Skeletal muscle tissue (tissue), 4 donors: ENCODE data around the gene KCNQ5. TPM values are rescaled to one million over a fixed set of nuclear protein-coding genes. Genes with fewer than 3 reads are reported as not detected.

Source experiments
- H3K27ac ChIP-seq: one replicate; pipeline ENCODE4 v1.7.0; 2013; ENCODE audit warnings: mild to moderate bottlenecking, low read depth, low read length, inconsistent platforms
- H3K27me3 ChIP-seq, 3 donors: one replicate each; pipeline ENCODE4 v1.7.0; 2013; ENCODE audit warnings: low read length in 3 of 3; ENCODE audit not compliant: control insufficient read depth in 3 of 3, insufficient read depth in 3 of 3
- H3K36me3 ChIP-seq, 3 donors: one replicate each; pipeline ENCODE4 v1.7.0; 2013; ENCODE audit warnings: low read length in 3 of 3; ENCODE audit not compliant: control insufficient read depth in 3 of 3, insufficient read depth in 3 of 3
- H3K4me1 ChIP-seq, 3 donors: one replicate each; pipeline ENCODE4 v1.7.0; 2013; ENCODE audit warnings: low read length in 3 of 3, mild to moderate bottlenecking in 3 of 3; ENCODE audit not compliant: control insufficient read depth in 3 of 3, insufficient read depth in 3 of 3
- H3K4me3 ChIP-seq, 3 donors: one replicate each; pipeline ENCODE4 v1.7.0; 2013; ENCODE audit warnings: low read length in 3 of 3
- H3K9ac ChIP-seq, 3 donors: one replicate each; pipeline ENCODE4 v1.7.0; 2013; ENCODE audit warnings: low read length in 3 of 3, mild to moderate bottlenecking in 3 of 3, moderate library complexity in 2 of 3, low read depth in 1 of 3
- H3K9me3 ChIP-seq, 3 donors: one replicate each; pipeline ENCODE4 v1.7.0; 2013; ENCODE audit warnings: low read length in 3 of 3; ENCODE audit not compliant: control insufficient read depth in 3 of 3
- total RNA-seq: library from RNA; depleted of rRNA; stranded (reverse); fragments of >200 nt; gene quantifications from one replicate; pipeline ENCODE4 v1.2.3, GENCODE V29; 2014
- donor health status: Osteomylitis.

KCNQ5 gene
- total RNA-seq, 1 donor from 2014 or later: 0.52 TPM

DNA sequence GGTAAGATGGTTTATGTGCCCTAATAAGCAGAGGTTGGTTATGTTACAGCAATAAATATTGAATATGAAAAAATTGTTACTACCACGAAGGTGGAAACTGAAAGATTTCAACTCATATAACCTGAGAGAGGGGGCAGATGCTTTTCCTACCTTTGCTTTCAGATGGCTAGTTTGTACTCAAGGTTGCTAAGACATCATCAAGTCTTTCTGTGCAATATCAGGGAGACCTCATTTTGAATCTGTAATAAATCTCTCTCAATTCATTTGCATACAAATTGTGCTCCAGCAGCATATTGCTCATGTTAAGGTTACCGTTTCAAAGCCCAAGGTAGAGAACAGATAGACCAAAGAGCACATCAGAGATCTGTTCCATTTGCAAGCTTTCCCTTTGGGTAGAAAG lies 383.0 kb downstream of the KCNQ5 start:
- Histone ChIP-seq H3K27ac (no peak overlapping the region), H3K4me3 (no peak overlapping the region), H3K27me3 (no peaks in the 10 kb centered on the region), H3K9me3 (no peaks in the 10 kb centered on the region), H3K36me3 (no peaks in the 10 kb centered on the region), H3K4me1 (no peaks in the 10 kb centered on the region), H3K9ac (no peak overlapping the region)

DNA sequence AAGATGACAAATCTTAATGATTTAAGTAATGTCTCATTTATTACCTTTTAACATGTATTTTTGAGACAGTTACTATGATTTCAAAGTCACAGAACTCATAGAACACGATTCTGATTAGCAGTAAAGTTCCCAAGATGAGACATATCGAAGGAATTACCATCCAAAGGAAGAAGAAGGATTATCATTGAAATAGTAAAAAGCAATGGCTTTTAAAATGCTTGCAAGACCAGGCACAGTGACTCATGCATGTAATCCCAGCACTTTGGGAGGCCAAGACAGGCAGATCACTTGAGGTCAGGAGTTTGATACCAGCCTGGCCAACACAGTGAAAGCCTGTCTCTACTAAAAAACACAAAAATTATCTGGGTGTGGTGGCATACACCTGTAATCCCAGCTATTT lies 384.3 kb downstream of the KCNQ5 start:
- H3K4me1 ChIP-seq: no peaks in the 10 kb centered on the region

DNA sequence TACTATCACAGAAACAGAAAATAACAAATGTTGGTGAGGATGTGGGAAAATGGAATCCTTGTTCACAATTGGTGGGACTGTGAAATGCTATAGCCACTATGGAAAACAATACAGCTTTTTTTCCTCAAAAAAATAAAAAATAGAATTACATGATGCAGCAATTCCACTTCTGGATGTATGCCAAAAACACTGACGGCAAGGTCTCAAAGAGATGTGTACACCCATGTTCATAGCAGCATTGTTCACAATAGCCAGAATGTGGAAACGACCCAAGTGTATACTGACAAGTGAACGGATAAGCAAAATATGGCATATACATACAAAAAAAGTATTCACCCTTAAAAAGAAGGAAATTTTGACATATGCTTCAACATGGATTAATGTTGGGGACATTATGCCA lies 390.1 kb downstream of the KCNQ5 start:
- no peaks in the 10 kb centered on the region for H3K27me3 ChIP-seq
- H3K4me3 ChIP-seq: no peak overlapping the region
- no peaks in the 10 kb centered on the region for H3K4me1 ChIP-seq
- H3K27ac ChIP-seq: no peak overlapping the region
- H3K36me3 ChIP-seq: peaks cover 0 to 3% (median 0%) of the 10 kb centered on the region in 3 donors
- no peak overlapping the region for H3K9ac ChIP-seq
- H3K9me3 ChIP-seq: no peaks in the 10 kb centered on the region

More for the DNA sequence above, 384.3 kb downstream of the KCNQ5 start:
- no peaks in the 10 kb centered on the region for H3K27me3 ChIP-seq
- no peak overlapping the region for H3K4me3 ChIP-seq
- H3K9me3 ChIP-seq: no peaks in the 10 kb centered on the region
- no peaks in the 10 kb centered on the region for H3K36me3 ChIP-seq
- no peak overlapping the region for H3K27ac ChIP-seq
- no peak overlapping the region for H3K9ac ChIP-seq

DNA sequence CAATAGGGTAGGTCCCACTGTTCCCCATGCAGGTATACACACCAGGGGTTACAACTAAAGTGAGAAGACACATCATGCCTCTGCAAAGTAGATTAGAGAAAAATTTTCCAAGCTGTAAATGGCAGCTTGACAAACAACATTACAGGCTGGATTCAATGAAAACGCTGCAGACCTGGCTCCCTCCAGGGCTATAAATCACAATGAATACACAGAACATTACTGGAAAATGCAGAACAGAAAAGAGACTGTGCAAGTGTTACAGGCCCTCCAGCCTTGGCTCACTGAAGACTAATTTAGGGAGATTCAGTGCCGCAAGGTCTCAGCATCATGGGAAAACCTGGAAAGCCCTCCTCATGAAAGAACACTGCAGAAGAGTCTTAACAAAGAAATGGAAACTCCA lies 395.6 kb downstream of the KCNQ5 start:
- Histone ChIP-seq H3K36me3 (peaks cover 0 to 3% (median 0%) of the 10 kb centered on the region in 3 donors), H3K9me3 (no peaks in the 10 kb centered on the region), H3K4me1 (no peaks in the 10 kb centered on the region), H3K27ac (no peak overlapping the region), H3K9ac (no peak overlapping the region), H3K27me3 (no peaks in the 10 kb centered on the region), H3K4me3 (no peak overlapping the region)

DNA sequence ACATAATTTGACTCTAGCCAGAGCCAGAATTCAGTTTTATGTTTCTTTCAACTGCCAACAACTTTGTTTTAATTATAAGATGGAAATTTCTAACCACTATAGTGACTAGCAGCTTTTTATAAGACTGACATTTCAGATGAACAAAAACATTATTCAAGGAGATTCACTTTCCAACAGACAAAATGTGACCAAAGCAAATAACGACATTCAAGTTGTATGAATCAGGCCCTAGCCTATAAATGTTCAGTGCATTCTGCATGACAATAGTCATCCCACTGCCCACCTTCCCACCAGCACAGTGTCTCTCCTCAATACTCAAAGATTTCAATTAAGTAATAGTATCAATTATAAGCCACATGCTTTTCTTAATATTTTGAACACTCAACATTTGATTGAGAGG lies 402.7 kb downstream of the KCNQ5 start:
- H3K4me1 ChIP-seq: peaks cover 0 to 4% (median 0%) of the 10 kb centered on the region in 3 donors
- no peaks in the 10 kb centered on the region for H3K27me3 ChIP-seq
- no peaks in the 10 kb centered on the region for H3K36me3 ChIP-seq
- no peak overlapping the region for H3K4me3 ChIP-seq
- H3K27ac ChIP-seq: no peak overlapping the region
- H3K9ac ChIP-seq: no peak overlapping the region
- no peaks in the 10 kb centered on the region for H3K9me3 ChIP-seq

DNA sequence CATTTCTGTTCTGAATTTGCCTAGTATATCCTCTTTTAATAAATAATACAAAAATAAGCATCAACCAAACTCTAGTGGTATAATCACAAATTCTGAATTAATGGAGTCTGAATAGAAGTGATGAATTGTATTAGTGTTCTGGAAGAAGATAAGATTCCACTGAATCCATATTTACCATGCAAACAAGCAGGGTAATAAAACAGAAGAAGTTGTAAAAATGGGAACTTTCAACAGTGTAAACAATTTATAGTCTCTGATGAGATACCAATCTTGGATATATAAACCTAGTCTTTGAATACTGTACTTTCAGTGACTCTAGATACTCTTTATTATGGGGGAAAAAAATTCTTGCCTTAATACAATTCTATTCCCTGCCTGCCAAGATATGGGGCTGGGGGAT lies 405.8 kb downstream of the KCNQ5 start:
- no peak overlapping the region for H3K4me3 ChIP-seq
- no peaks in the 10 kb centered on the region for H3K9me3 ChIP-seq
- H3K36me3 ChIP-seq: no peaks in the 10 kb centered on the region
- H3K27me3 ChIP-seq: no peaks in the 10 kb centered on the region
- H3K27ac ChIP-seq: no peak overlapping the region
- H3K4me1 ChIP-seq: peaks cover 0 to 4% (median 0%) of the 10 kb centered on the region in 3 donors
- no peak overlapping the region for H3K9ac ChIP-seq

DNA sequence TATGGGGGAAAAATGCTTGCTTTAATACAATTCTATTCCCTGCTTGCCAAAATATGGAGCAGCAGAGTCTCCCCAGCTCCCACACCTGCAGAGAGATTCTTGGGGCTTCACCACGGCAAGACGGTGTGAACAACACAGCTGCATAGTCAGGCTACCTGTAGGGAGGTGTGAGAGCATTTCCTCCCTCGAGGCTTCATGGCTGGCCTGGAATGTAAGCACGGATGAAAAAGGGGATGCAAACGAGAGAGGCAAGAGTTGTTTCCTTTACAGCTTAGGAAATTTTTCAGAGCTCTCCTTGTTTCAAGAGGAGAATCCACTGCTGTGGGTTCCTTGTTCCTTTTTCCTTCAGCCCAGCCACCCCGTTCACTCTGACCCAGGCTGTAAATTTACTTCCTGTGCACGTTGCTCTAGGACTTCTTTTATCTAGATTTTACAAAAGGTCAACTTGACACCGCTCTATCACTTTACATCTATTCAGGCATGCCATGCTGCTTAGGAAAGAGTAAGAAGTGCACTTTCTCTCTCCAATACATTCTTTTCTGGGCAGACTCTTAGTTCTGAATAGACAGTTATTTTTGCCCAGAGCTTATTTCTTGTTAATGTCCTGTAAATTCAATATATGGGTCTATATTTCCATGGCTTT lies 406.4 kb downstream of the KCNQ5 start:
- Histone ChIP-seq H3K27me3 (no peaks in the 10 kb centered on the region), H3K36me3 (no peaks in the 10 kb centered on the region)

DNA sequence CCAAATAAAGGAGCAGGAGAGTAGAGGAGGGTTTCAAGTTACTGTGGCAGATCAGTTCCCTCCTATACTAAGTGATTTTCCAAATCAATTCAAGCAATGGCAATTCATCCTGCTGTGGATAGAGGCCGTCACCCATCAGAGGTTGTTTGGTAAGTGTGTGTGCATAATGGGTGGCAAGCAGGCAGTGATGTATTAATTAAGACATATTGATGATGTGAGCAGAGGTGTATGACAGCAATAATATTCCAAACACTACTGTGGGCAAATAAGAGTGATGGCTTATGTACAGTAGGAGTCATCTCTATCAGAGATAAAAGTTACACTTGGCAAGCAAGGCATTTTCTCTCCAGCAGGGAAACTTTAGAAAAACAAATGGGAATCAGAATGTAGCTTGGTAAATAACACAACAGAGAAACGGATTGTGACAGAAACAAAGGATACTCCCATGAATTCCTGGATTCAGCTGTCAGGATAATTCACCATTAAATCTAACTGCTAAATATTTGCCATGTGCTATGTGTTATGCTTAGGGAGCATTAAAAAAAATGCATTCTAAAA lies 407.1 kb downstream of the KCNQ5 start:
- Histone ChIP-seq H3K27ac (no peak overlapping the region), H3K4me1 (peaks cover 0 to 4% (median 0%) of the 10 kb centered on the region in 3 donors), H3K36me3 (no peaks in the 10 kb centered on the region), H3K9ac (no peak overlapping the region), H3K9me3 (no peaks in the 10 kb centered on the region), H3K4me3 (no peak overlapping the region), H3K27me3 (no peaks in the 10 kb centered on the region)

More for the DNA sequence above, 406.4 kb downstream of the KCNQ5 start:
- H3K27ac ChIP-seq: no peak overlapping the region
- H3K4me3 ChIP-seq: no peak overlapping the region
- H3K9ac ChIP-seq: no peak overlapping the region
- H3K9me3 ChIP-seq: no peaks in the 10 kb centered on the region
- H3K4me1 ChIP-seq: peaks cover 0 to 4% (median 0%) of the 10 kb centered on the region in 3 donors

DNA sequence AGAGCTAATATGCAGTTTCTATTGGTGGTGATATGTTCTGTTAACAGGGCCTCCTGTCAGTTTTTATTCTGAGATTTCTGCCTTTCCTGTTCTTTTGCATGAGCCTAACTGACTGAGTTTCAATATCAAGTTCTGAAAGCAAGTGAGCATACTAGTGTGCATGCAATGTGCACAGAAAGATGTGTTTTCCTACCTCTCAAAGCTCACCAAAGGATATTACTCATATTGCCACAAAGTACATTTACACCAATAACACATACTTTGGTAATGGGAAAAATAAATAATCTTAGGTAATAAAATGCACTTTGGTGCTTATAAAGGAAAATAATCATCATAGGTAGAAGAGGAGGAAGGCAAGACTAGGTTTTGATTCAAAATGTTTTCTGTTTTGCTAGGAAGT lies 408.4 kb downstream of the KCNQ5 start:
- Histone ChIP-seq H3K27me3 (no peaks in the 10 kb centered on the region), H3K9me3 (no peaks in the 10 kb centered on the region), H3K4me3 (no peak overlapping the region), H3K36me3 (no peaks in the 10 kb centered on the region), H3K4me1 (peaks cover 0 to 4% (median 0%) of the 10 kb centered on the region in 3 donors), H3K9ac (no peak overlapping the region), H3K27ac (no peak overlapping the region)

DNA sequence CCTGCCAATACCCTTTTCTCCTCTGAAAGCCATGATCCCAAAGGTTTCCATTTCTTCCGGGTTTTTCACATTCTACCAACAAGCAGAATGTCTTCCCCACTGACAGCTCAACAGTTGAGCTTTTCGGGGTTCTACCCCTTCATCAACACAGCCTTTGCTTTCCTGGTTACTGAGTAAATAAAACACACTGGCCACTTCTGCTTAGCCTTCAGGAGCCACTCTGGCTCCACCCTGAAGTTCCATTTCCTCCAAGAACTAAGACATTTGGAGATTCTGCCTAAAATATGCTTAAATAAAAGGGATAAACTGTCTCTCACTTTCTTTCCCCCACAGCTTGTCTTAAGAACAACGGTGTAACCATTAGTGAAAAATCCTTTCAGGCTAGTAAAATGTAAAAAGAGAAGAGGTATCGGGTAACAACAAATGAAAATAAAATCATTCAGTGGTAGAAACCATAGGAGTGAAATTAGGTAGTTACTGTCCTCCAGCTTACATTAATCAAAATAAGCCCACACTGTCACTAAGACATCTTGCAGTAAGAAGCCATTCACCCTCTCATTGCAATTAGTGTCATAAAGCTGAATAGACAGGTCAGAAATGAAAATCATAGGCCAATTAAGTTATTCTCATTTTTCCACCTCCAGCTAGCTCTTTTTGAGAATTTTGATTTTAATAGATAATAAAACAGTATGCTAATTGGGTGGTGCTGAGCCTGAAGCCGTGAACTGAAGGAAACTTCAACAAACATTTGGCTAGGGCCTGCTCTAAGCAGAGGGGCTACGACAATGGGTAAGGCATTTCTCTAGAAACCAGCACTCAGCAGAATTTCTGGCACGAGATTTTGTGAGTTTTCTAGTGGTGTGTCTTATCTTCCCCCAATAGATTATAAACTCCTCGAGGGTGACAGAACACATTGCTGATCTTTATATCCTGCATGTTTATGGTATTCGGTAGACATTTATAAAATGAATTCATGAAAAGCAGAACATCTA lies 409.2 kb downstream of the KCNQ5 start:
- H3K4me1 ChIP-seq: peaks cover 0 to 3% (median 0%) of the 10 kb centered on the region in 3 donors
- H3K4me3 ChIP-seq: no peak overlapping the region
- no peaks in the 10 kb centered on the region for H3K27me3 ChIP-seq
- H3K27ac ChIP-seq: no peak overlapping the region
- H3K9ac ChIP-seq: no peak overlapping the region
- H3K9me3 ChIP-seq: no peaks in the 10 kb centered on the region
- H3K36me3 ChIP-seq: no peaks in the 10 kb centered on the region
